ENCODE results near the gene LRRC59.

The LRRC59 gene

GRCh38 chr17:50344731-50345365 is 52.5 kb downstream of the LRRC59 start:
- Histone ChIP-seq H3K9me2 (replicated peaks; ENCODE audit: insufficient read depth, low read length) (no peaks in the 10 kb centered on the region), H3K27ac (ENCODE audit: low read length) (no peak overlapping the region), H3K4me2 (ENCODE audit: low read depth, low read length) (no peak overlapping the region), H3K27me3 (replicated peaks; ENCODE audit: insufficient read depth, low read length) (peaks cover 4% of the 10 kb centered on the region; the same call in 1 of the 2 replicates), H3K79me2 (ENCODE audit: low read length) (peaks cover 13% of the 10 kb centered on the region), H3K4me3 (ENCODE audit: low read length) (no peak overlapping the region), H2AFZ (ENCODE audit: low read length) (peak overlapping the region; percentile 99; the same call in 1 of the 2 replicates), H3K9ac (ENCODE audit: low read length) (no peak overlapping the region), H3K36me3 (replicated peaks; ENCODE audit: insufficient read depth, low read length) (no peaks in the 10 kb centered on the region), H4K20me1 (ENCODE audit: insufficient read depth, low read length) (no peaks in the 10 kb centered on the region), H3K9me3 (replicated peaks; ENCODE audit: insufficient read depth, low read length) (no peaks in the 10 kb centered on the region), H3K4me1 (ENCODE audit: low read length) (no peaks in the 10 kb centered on the region), H3F3A (ENCODE audit: insufficient read depth, low read length) (no peaks in the 10 kb centered on the region)
- TF ChIP-seq CTCF (IDR thresholded peaks at IDR 0.05; ENCODE audit: low read length): no peak
- no peak for TF ChIP-seq EZH2phosphoT487 (IDR thresholded peaks at IDR 0.05; ENCODE audit: low read length)
- no peak for DNase-seq

GRCh38 chr17:50339381-50339780 is 57.9 kb downstream of the LRRC59 start:
- Histone ChIP-seq H3K36me3 (replicated peaks; ENCODE audit: insufficient read depth, low read length) (no peaks in the 10 kb centered on the region), H3K9me3 (replicated peaks; ENCODE audit: insufficient read depth, low read length) (no peaks in the 10 kb centered on the region), H3K27me3 (replicated peaks; ENCODE audit: insufficient read depth, low read length) (no peaks in the 10 kb centered on the region; the same call in 1 of the 2 replicates), H2AFZ (ENCODE audit: low read length) (no peak overlapping the region), H3K4me2 (ENCODE audit: low read depth, low read length) (no peak overlapping the region), H3K4me3 (ENCODE audit: low read length) (no peak overlapping the region), H3F3A (ENCODE audit: insufficient read depth, low read length) (no peaks in the 10 kb centered on the region), H3K27ac (ENCODE audit: low read length) (no peak overlapping the region), H3K4me1 (ENCODE audit: low read length) (no peaks in the 10 kb centered on the region), H3K79me2 (ENCODE audit: low read length) (no peaks in the 10 kb centered on the region), H4K20me1 (ENCODE audit: insufficient read depth, low read length) (no peaks in the 10 kb centered on the region), H3K9ac (ENCODE audit: low read length) (no peak overlapping the region), H3K9me2 (replicated peaks; ENCODE audit: insufficient read depth, low read length) (no peaks in the 10 kb centered on the region)
- TF ChIP-seq CTCF (IDR thresholded peaks at IDR 0.05; ENCODE audit: low read length) (no peak), EZH2 (optimal IDR thresholded peaks at IDR 0.05; ENCODE audit: low read depth, low read length) (no peak), EZH2phosphoT487 (IDR thresholded peaks at IDR 0.05; ENCODE audit: low read length) (no peak)
- DNase-seq: no peak

- TF ChIP-seq EZH2 (optimal IDR thresholded peaks at IDR 0.05; ENCODE audit: low read depth, low read length) (no peak), EZH2phosphoT487 (IDR thresholded peaks at IDR 0.05; ENCODE audit: low read length) (no peak), CTCF (IDR thresholded peaks at IDR 0.05; ENCODE audit: low read length) (no peak)
Measured at GRCh38 chr17:50338645-50339044, 58.7 kb downstream of the LRRC59 start.

More at GRCh38 chr17:50338645-50339044, 58.7 kb downstream of the LRRC59 start:
- no peak overlapping the region for H3K4me3 ChIP-seq (ENCODE audit: low read length)
- H3K27ac ChIP-seq (ENCODE audit: low read length): no peak overlapping the region
- no peak overlapping the region for H3K9ac ChIP-seq (ENCODE audit: low read length)
- DNase-seq: no peak
- no peaks in the 10 kb centered on the region for H4K20me1 ChIP-seq (ENCODE audit: insufficient read depth, low read length)
- no peaks in the 10 kb centered on the region for H3K4me1 ChIP-seq (ENCODE audit: low read length)
- H3K4me2 ChIP-seq (ENCODE audit: low read depth, low read length): no peak overlapping the region
- H2AFZ ChIP-seq (ENCODE audit: low read length): no peak overlapping the region
- H3K79me2 ChIP-seq (ENCODE audit: low read length): no peaks in the 10 kb centered on the region
- no peaks in the 10 kb centered on the region for H3K9me2 ChIP-seq (replicated peaks; ENCODE audit: insufficient read depth, low read length)
- no peaks in the 10 kb centered on the region for H3F3A ChIP-seq (ENCODE audit: insufficient read depth, low read length)
- no peaks in the 10 kb centered on the region for H3K9me3 ChIP-seq (replicated peaks; ENCODE audit: insufficient read depth, low read length)
- no peaks in the 10 kb centered on the region for H3K36me3 ChIP-seq (replicated peaks; ENCODE audit: insufficient read depth, low read length)
- H3K27me3 ChIP-seq (replicated peaks; ENCODE audit: insufficient read depth, low read length): no peaks in the 10 kb centered on the region; the same call in 1 of the 2 replicates
